GM12872 (cell line): Measurements from ENCODE around the gene TMEM176B.

Experiments used
- TF ChIP-seq, protein P1 (sequence below): IDR thresholded peaks from 3 replicates; pipeline ENCODE4 v1.5.1; 2011; ENCODE audit warnings: low read depth, mild to moderate bottlenecking, low read length, moderate library complexity; ENCODE audit not compliant: insufficient read depth

The TMEM176B gene

GRCh38 chr7:150784954-150785353 is 15.2 kb downstream of the TMEM176B start:
- TF ChIP-seq, protein P1, sequence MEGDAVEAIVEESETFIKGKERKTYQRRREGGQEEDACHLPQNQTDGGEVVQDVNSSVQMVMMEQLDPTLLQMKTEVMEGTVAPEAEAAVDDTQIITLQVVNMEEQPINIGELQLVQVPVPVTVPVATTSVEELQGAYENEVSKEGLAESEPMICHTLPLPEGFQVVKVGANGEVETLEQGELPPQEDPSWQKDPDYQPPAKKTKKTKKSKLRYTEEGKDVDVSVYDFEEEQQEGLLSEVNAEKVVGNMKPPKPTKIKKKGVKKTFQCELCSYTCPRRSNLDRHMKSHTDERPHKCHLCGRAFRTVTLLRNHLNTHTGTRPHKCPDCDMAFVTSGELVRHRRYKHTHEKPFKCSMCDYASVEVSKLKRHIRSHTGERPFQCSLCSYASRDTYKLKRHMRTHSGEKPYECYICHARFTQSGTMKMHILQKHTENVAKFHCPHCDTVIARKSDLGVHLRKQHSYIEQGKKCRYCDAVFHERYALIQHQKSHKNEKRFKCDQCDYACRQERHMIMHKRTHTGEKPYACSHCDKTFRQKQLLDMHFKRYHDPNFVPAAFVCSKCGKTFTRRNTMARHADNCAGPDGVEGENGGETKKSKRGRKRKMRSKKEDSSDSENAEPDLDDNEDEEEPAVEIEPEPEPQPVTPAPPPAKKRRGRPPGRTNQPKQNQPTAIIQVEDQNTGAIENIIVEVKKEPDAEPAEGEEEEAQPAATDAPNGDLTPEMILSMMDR, result no peak

DNA sequence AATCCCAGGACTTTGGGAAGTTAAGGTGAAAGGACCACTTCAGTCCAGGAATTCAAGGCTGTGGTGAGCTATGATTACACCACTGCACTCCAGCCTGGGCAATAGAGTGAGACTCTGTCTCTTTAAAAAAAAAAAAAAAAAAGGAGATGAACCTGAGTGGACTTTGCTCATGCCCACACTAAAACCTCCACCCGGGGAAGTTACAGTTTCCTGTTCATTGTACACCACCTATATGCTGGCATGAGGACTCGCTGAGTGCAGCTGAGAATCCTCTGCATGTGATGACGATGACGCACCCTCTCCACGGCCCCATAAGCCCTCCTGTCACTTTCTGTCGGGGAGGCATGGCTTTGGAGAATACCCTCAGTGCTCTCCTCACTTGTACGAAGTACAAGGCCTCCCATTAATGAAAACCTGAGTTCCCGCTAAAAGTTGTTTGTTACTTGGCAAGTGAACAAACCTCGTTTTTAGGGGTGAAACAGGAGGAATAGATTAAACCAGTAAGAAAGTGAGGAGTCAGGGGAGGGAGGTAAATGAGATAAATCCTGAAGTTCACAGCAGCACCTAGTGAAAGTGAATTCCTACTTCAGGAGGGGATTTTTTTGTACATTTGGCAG is 15.9 kb downstream of the TMEM176B start:
- TF ChIP-seq, protein P1, result no peak

- TF ChIP-seq, protein P1, result no peak
Observed at GRCh38 chr7:150781961-150782360, 18.2 kb downstream of the TMEM176B start.

DNA sequence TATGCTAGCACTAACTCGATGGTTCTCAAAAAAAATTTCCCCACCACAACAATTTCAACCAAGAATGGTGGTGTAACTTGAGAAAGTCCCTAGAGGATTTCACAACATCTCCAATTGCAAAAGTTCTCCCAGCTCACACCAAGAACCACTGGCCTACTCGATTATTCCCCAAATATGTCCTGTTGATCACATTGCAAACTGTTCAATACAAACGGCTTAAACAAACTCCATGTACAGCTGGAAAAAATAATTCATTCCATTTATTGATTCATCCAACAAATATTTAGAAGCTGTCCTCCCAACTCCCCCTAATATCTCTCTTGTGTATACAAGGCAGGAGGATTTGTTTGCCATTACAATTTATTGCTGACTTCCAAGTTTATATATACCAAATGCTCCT is 19.1 kb downstream of the TMEM176B start:
- TF ChIP-seq, protein P1, result no peak

GRCh38 chr7:150780292-150780691 is 19.9 kb downstream of the TMEM176B start:
- TF ChIP-seq, protein P1, result no peak

- TF ChIP-seq, protein P1, result peak; percentile 91
Observed at GRCh38 chr7:150778738-150779301, 21.3 kb downstream of the TMEM176B start.

- TF ChIP-seq, protein P1, result no peak
Observed at GRCh38 chr7:150778014-150778737, 22.0 kb downstream of the TMEM176B start.
